ENCODE data around the gene SMG6.

SMG6 gene

GRCh38 chr17:2338315-2338657 lies 34.7 kb upstream of the SMG6 start:
- TF ChIP-seq EZH2 (IDR thresholded peaks at IDR 0.05; ENCODE audit: borderline replicate concordance, low read length) = no peak
- no peak for TF ChIP-seq CTCF (IDR thresholded peaks at IDR 0.05; ENCODE audit: low read length)
- H2AFZ ChIP-seq (ENCODE audit: low read length) = no peak overlapping the region
- peaks cover 15% of the 10 kb centered on the region for H3K79me2 ChIP-seq (ENCODE audit: insufficient read depth, low read length)
- no peaks in the 10 kb centered on the region for H4K20me1 ChIP-seq (ENCODE audit: insufficient read depth, low read length)
- H3K9ac ChIP-seq (ENCODE audit: low read length) = peak overlapping the region; percentile 94
- no peak overlapping the region for H3K27ac ChIP-seq (ENCODE audit: low read depth, low read length, poor library complexity, severe bottlenecking)
- no peaks in the 10 kb centered on the region for H3K9me2 ChIP-seq (ENCODE audit: low read depth, low read length)
- peak overlapping the region; percentile 91 for H3K4me3 ChIP-seq (ENCODE audit: low read depth, low read length, poor library complexity, severe bottlenecking)
- peaks cover 45% of the 10 kb centered on the region for H3K36me3 ChIP-seq (ENCODE audit: insufficient read depth, low read length)
- H3K9me3 ChIP-seq (ENCODE audit: low read length) = no peaks in the 10 kb centered on the region
- H3F3A ChIP-seq (ENCODE audit: insufficient read depth, low read length) = no peaks in the 10 kb centered on the region
- H3K4me1 ChIP-seq (ENCODE audit: insufficient read depth, low read length, severe bottlenecking) = peaks cover 23% of the 10 kb centered on the region
- H3K4me2 ChIP-seq (ENCODE audit: low read length) = peak overlapping the region; percentile 58
- no peaks in the 10 kb centered on the region for H3K27me3 ChIP-seq (ENCODE audit: insufficient read depth, low read length)

- Histone ChIP-seq H3K9ac (ENCODE audit: low read length) (peak overlapping the region; percentile 94), H3K4me2 (ENCODE audit: low read length) (peak overlapping the region; percentile 58), H3K79me2 (ENCODE audit: insufficient read depth, low read length) (peaks cover 15% of the 10 kb centered on the region), H3K4me3 (ENCODE audit: low read depth, low read length, poor library complexity, severe bottlenecking) (peak overlapping the region; percentile 91), H4K20me1 (ENCODE audit: insufficient read depth, low read length) (no peaks in the 10 kb centered on the region), H3K27ac (ENCODE audit: low read depth, low read length, poor library complexity, severe bottlenecking) (no peak overlapping the region), H3K27me3 (ENCODE audit: insufficient read depth, low read length) (no peaks in the 10 kb centered on the region), H3K9me2 (ENCODE audit: low read depth, low read length) (no peaks in the 10 kb centered on the region), H2AFZ (ENCODE audit: low read length) (no peak overlapping the region), H3F3A (ENCODE audit: insufficient read depth, low read length) (no peaks in the 10 kb centered on the region), H3K4me1 (ENCODE audit: insufficient read depth, low read length, severe bottlenecking) (peaks cover 23% of the 10 kb centered on the region), H3K9me3 (ENCODE audit: low read length) (no peaks in the 10 kb centered on the region), H3K36me3 (ENCODE audit: insufficient read depth, low read length) (peaks cover 45% of the 10 kb centered on the region)
- no peak for TF ChIP-seq CTCF (IDR thresholded peaks at IDR 0.05; ENCODE audit: low read length)
- no peak for TF ChIP-seq EZH2 (IDR thresholded peaks at IDR 0.05; ENCODE audit: borderline replicate concordance, low read length)
These were observed 34.1 kb upstream of the SMG6 start for GRCh38 chr17:2337544-2338314.

- peak within 1 kb of the TSS; percentile 91 for H3K4me3 ChIP-seq (ENCODE audit: low read depth, low read length, poor library complexity, severe bottlenecking)
- peaks cover 15% of the 10 kb centered on the region for H3K79me2 ChIP-seq (ENCODE audit: insufficient read depth, low read length)
- H3F3A ChIP-seq (ENCODE audit: insufficient read depth, low read length) = no peaks in the 10 kb centered on the region
- peak within 1 kb of the TSS; percentile 93 for H3K4me2 ChIP-seq (ENCODE audit: low read length)
- peak within 1 kb of the TSS; percentile 83 for H3K27ac ChIP-seq (ENCODE audit: low read depth, low read length, poor library complexity, severe bottlenecking)
- no peaks in the 10 kb centered on the region for H4K20me1 ChIP-seq (ENCODE audit: insufficient read depth, low read length)
- no peaks in the 10 kb centered on the region for H3K9me2 ChIP-seq (ENCODE audit: low read depth, low read length)
- H3K36me3 ChIP-seq (ENCODE audit: insufficient read depth, low read length) = peaks cover 47% of the 10 kb centered on the region
- H3K4me1 ChIP-seq (ENCODE audit: insufficient read depth, low read length, severe bottlenecking) = peaks cover 23% of the 10 kb centered on the region
- H3K27me3 ChIP-seq (ENCODE audit: insufficient read depth, low read length) = no peaks in the 10 kb centered on the region
- no peaks in the 10 kb centered on the region for H3K9me3 ChIP-seq (ENCODE audit: low read length)
- H2AFZ ChIP-seq (ENCODE audit: low read length) = no peak within 1 kb of the TSS; the same call in 1 of the 2 replicates
- peak within 1 kb of the TSS; percentile 94 for H3K9ac ChIP-seq (ENCODE audit: low read length)
- no peak for TF ChIP-seq EZH2 (IDR thresholded peaks at IDR 0.05; ENCODE audit: borderline replicate concordance, low read length)
- no peak for TF ChIP-seq CTCF (IDR thresholded peaks at IDR 0.05; ENCODE audit: low read length)
These were observed 33.4 kb upstream of the SMG6 start, which contains the start of gene SGSM2 for GRCh38 chr17:2336852-2337543. SGSM2 (plus strand) TSS chr17:2337501; CDS start chr17:2337689, 188 bp downstream.

Measured in OCI-LY1 (cell line).